ENCODE results near the gene MMEL1.
"Not testable (repeated sequence)": the region's sequence is repeated elsewhere in the genome, so short reads cannot be mapped to it uniquely, and the experiment has no call there.

The MMEL1 gene

DNA sequence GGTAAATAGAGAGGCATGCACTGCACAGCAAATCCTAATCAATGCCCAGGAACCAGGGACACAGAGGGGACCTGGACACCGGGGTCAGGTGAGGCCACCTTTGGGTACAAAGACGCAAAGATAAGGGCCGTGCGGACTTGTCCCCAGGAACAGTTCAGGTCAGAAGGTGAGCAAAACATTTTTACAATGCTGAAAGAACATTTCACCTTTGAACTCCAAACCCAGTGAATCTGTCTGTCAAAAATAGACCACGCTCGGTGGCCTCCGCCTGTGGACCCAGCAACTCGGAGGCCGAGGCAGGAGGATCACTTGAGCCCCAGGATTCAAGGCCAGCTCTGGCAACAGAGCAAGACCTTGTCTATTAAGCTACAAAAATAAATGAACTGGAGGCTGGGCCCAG is 61.5 kb downstream of the MMEL1 start:
- no peak for DNase-seq

DNA sequence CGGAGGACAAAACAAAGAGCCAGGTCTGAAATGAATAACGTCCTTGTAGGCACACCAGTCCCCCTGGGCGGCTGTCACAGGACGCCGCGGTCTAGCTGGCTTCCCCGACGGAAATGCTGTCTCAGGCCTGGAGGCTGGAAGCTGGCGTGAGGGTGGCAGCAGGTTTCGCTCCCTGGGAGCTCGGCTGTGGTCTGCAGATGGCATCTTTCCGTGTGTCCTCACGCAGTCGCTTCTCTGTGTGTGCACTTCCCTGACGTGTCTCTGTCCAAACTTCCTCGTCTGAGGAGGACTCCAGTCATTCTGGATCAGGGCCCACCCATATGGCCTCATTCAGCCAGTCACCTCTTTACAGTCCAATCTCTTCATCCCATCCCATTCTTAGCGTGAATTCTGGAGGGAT is 62.5 kb downstream of the MMEL1 start:
- no peak for DNase-seq

DNA sequence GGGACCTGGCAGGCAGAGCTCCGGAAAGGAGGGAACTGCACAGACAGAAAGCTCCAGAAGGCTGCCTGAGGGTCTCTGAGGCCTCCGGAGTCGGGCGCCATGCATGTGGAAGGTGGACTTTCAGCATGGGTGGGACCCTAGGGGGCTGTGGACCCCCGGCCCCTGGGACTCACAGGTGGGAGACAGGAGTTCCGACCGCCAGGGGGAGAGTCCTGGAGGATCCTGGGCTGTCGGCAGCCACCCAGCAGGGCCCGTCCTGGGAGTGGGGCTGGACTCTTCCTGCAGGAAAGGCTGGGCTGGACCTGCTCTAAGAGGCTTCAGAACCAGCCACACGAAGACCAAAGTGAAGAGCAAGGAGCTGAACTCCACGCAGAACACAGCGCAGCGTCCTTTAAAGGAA is 63.1 kb downstream of the MMEL1 start:
- DNase-seq: not testable (repeated sequence)

DNA sequence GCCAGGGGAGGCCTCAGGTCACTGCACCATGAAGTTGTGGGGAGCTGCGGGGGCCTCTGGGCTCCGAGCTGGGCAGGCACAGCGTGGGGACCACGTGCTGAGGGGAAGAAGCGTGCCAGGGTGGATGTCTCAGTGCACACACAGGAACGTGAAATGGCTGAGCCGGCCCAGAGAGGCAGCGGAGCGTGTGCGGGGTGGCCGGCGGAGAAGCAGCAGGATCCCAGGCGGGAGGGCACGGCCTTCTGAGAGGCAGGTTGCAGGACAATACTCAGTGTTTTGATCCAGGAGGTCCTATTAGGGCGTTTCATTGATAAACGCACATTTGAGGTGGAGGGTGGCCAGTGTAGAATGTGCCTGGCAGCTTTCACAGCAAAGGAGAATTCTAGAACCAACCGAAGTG is 63.8 kb downstream of the MMEL1 start:
- DNase-seq: no peak

DNA sequence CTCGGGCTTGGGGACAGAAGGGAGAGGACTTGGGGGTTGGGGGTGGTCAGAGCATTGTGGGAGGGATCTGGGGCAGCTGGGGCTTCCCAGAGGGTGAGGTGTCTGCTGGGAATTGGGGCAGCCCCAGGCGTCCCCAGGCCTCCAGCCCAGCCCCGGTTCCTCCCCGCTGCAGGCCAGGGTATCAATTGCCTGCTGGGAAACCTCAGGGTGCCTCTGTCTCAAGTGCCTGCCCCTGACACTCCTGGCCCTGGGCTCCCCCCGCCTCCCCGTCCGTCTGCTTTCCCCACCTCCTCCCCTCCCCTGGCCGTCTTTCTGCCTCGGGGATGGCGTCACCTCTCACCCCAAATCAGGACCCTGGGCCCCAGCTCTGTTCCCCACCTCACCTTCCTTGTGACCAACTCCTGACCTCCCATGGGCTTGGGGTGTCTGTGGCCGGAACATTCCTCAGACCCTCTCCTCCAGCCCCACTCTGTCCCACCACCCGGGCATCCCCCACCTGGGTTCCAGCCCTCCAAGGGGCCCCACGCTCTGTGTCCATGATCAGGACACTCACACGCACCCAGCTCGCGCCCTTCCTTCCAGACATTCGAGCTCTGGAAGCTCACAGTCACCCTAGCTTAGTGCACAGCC is 64.5 kb downstream of the MMEL1 start:
- DNase-seq: not testable (repeated sequence)

DNA sequence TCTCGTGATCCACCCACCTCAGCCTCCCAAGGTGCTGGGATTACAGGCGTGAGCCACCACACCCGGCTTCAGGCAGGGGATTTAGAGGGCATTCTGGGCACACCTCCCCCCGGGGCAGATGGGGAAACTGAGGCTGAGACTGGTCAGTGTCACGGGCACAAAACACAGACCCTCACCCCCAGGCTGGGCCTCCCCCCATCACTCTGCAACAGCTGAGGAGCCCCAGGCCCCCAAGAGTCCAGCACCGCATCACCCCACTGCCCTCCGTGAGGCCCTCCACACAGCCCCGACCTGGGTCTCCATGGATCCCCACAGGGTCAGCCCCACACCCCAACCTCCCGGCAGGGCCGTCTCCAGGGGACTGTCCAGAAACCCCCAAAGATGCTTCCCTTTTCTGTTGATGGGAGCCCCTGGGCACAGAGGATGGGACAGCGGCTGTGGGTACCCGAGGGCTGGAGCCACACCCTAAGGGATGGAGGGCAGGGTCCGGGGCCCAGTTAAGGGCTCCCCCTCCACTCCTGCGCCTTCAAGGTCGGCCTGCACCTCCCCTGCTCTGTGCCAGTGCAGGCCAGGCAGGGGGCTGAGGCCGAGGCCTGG is 65.6 kb downstream of the MMEL1 start:
- no peak for DNase-seq

DNA sequence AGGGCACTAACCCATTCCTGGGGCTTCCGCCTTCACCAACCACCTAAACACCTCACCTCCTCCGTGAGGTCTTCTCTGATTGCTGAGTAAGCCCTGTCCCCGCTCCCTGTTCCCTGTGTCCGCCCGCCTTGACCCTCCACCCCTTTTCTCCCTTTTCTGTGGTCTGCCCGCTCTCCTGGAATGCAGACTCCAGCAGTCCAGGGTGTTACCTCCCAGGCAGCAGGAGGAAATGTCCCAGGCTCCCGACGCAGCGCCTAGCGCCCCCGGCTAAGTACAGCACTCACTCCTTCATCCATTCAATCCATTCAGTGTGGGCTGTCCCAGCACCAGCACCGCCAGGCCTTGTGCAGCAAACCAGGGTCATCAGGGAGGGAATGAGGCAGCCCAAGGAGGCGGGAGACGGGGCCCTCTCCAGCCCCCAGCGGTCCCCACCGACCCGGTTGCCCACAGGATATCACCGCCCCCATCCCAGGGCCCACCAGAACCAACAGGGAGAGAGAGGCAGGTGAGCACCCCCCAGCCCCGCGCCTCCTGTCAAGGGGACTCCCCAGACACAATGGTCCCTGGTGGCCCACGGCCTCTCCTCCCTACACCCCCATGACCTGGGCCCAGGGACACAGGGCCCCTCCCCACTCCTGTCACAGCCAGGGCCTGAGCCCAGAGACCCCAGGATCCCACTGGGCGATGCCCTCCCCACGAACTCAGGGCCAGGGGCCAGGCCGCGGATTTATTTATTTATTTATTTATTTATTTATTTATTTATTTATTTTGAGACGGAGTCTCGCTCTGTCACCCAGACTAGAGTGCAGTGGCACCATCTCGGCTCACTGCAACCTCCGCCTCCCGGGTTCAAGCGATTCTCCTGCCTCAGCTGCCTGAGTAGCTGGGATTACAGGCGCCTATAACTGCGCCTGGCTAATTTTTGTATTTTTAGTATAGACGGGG is 66.4 kb downstream of the MMEL1 start:
- DNase-seq: no peak

DNA sequence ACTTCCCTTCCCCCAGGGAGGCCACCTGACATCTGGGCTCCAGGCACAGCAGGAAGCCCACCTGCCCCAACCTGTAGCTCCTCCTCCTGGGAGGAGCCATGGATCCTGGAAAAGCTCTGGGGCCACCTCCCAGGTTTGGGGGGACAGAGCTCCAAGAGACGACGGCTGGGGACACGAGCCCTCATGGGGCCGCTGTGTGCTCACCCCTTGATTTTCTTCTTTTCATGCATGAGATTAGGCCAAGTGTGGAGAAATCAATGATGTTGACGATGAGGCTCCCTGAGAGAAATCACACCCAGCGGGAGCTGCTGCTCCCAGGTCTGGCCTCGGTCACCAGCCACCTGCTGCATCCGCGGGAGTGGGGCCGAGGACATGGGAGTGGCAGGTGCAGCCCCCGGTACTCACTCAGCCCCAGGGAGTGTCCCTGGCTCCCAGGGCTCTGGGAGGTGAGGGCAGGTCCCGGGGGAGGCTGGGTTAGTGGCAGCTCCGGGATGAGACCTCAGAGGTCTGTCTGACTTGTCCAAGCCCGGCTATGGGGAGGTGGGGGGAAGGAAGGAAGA is 67.9 kb downstream of the MMEL1 start:
- no peak for DNase-seq

DNA sequence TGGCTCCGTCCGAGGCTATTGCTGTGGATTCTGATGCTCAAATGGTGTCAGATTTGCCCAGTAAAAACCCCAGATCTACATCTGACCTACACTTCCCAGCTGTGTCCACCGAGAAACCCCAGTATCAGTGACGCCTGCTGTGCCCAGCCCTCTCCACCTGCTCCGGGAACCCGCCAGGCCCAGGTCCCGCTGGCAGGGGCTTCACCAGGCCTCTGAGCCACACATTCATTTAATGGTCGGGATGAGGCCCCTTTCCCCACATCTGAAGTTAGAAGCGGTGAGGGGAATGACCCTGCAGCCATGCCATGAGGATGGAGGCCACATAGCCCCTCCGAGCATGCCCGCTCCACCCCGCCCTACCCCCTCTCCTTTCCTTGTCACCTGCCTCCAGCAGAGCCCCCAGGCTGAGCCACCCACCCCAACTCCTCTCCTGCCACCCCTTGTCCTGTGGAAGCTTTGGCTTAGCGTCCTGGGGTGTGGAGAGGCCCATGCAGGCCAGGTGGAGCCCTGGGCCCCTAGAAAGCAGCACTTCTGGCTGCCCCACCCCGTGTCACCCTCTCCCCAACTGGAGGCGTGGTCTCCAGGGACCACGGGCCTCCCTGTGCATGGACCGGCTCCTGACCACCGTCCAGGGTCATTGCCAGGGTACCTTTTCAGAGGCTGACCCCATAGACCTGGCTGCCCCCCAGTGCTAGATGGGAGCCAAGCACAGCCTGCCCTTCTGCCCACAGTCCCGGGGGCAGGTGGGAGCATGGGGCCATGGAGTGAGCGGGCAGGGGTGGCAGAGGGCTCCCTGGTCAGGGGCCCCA is 68.6 kb downstream of the MMEL1 start:
- DNase-seq: no peak

DNA sequence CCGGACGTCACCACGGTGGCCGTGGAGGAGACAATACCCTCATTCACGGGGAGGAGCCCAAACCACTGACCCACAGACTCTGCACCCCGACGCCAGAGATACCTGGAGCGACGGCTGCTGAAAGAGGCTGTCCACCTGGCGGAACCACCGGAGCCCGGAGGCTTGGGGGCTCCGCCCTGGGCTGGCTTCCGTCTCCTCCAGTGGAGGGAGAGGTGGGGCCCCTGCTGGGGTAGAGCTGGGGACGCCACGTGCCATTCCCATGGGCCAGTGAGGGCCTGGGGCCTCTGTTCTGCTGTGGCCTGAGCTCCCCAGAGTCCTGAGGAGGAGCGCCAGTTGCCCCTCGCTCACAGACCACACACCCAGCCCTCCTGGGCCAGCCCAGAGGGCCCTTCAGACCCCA is 69.6 kb downstream of the MMEL1 start:
- no peak for DNase-seq

DNA sequence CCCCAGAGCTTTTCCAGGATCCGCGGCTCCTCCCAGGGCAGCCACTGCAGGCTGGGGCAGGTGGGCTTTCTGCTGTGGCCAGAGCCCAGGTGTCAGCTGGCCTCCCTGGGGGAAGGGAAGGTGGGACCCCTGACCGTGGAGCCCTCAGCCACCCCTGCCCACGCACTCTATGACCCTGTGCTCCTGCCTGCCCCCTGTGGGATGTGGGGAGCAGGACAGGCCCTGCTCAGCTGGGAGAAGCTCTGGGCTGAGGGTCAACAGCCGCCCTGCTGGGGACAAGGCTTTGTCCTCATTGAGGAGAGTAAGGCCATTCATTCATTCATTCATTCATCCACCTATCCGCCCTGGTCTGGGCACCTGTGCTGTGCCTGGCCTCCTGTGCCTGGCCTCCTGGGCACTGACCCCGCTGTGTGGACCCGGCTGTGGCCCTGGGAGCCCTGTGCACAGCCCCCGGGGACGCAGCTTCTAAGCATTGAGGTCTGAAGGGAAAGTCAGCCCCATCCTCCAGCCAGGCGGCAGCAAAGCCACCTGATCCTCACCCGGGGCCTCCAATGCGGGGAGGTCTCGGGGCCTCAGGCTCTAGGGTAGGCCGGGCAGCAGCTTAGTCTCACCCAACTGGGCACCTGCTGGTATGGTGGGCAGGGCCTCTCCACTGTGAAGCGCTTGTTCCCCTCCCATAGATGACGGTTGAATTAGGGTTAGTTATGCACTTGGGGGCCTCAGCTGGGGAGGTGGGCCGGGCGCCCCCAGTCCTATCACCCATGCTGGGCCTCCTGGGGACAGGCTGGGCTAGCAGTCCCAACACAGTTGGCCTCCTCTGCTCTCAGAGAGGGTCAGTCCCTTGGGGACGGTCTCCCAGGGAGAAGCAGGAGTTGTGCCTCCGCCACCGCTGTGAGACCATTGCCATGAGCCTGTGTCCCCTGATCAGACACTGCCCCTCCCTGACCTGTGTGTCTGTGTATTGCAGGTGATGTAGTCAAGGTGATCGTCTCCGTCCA is 70.6 kb downstream of the MMEL1 start:
- DNase-seq: no peak

DNA sequence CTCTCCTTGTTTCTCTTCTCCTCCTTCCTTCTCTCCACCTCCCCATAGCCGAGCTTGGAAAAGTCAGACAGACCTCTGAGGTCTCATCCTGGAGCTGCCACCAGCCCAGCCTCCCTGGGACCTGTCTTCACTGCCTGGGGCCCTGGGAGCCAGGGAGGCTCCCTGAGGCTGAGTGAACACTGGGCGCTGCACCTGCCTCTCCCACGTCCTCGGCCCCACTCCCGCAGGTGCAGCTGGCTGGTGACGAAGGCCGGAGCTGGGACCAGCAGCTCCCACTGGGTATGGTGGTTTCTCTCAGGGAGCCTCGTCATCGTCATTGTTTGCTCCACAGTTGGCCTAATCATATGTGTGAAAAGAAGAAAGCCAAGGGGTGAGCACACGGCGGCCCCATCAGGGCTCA is 71.4 kb downstream of the MMEL1 start:
- no peak for DNase-seq

DNA sequence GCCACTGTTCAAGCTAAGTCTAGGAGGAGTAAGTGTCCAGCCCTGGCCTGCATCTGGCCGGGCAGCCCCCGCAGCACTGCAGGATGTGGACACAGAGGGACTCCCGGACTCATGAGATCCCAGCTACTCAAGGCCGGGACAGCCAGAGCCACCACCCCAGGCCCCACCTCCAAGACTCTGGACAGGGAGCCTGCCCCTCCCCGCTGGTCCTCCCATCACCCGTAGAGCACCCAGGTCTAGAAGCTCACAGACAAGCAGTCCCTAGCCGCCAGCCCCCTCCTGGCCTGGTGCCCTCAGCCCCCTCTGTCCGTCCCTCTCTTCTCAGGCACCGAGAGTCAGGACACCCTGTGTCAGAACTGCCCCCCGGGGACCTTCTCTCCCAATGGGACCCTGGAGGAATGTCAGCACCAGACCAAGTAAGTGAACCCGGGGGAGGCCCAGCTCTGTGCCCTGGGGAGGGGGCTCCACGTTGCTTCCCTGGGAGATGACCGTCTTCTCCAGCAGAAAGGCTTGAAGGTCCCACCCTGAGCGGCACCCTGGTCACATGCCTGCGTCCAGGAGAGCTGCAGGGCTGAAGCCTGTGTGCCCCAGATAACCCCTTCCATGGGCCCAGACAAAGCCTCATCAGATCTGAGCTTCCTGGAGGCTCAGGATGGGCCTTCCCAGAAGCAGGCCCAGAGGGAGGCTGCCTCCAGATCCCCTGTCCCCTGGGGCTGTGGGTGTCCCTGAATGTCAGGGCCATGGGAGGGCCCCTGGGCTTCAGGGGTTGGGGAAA is 72.3 kb downstream of the MMEL1 start:
- DNase-seq: no peak

DNA sequence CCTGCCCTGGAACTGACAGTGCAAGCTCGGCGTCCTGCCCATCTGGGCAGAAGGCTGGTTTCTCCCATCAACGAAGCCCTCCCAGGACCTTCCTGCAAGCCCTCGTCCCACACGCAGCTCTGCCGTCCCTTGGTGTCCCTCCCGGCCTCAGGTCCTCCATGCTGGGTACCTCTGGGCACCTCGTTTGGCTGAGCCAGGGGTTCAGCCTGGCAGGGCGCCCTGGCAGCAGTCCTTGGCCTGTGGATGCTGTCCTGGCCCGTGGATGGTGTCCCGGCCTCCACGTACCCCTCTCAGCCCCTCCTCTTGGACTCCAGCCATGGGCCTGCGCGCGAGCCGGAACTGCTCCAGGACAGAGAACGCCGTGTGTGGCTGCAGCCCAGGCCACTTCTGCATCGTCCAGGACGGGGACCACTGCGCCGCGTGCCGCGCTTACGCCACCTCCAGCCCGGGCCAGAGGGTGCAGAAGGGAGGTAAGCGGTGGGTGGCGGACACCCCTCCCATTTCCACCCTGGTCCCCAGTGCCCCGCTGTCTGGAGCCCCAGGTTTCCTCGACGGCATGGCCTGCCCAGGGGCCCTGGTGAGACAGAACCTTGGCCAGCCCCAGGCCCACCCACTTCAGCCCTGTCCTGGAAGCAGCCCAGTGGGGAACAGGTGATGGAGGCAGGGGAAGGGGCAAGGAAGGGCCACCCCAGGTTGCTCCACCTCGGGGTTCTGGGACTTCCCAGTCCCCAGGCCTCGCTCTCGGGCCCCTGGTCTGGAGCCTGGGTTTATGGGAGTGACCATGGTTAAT is 73.1 kb downstream of the MMEL1 start:
- no peak for DNase-seq

DNA sequence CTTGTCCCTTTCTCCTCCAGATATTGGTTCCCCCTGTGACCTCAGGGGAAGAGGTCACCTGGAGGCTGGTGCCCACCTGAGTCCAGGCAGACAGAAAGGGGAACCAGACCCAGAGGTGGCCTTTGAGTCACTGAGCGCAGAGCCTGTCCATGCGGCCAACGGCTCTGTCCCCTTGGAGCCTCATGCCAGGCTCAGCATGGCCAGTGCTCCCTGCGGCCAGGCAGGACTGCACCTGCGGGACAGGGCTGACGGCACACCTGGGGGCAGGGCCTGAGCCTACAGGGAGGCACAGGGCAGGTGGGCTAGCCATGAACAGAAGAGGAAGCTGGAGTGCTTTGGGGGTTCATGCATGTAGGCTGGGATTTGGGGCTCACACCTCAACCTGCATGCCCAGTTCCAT is 74.0 kb downstream of the MMEL1 start:
- DNase-seq: no peak

DNA sequence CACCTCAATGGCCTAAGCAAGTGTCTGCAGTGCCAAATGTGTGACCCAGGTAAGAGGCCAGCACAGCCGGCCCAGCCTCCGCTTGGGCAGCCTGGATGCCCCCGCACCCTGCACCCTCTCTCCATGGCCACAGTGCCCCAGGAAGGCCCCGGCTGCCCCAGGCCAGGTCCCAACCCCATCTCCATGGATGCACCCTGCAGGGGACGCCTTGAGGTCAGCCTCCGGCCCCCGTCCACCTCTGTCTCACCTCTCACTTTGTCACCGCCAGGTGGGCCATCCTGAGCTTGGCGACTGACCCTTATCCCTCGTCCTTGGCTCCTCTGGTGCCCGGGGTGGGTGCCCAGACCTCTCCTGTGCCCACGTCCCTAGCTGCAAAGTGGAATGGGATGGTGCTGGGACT is 74.4 kb downstream of the MMEL1 start:
- no peak for DNase-seq

DNA sequence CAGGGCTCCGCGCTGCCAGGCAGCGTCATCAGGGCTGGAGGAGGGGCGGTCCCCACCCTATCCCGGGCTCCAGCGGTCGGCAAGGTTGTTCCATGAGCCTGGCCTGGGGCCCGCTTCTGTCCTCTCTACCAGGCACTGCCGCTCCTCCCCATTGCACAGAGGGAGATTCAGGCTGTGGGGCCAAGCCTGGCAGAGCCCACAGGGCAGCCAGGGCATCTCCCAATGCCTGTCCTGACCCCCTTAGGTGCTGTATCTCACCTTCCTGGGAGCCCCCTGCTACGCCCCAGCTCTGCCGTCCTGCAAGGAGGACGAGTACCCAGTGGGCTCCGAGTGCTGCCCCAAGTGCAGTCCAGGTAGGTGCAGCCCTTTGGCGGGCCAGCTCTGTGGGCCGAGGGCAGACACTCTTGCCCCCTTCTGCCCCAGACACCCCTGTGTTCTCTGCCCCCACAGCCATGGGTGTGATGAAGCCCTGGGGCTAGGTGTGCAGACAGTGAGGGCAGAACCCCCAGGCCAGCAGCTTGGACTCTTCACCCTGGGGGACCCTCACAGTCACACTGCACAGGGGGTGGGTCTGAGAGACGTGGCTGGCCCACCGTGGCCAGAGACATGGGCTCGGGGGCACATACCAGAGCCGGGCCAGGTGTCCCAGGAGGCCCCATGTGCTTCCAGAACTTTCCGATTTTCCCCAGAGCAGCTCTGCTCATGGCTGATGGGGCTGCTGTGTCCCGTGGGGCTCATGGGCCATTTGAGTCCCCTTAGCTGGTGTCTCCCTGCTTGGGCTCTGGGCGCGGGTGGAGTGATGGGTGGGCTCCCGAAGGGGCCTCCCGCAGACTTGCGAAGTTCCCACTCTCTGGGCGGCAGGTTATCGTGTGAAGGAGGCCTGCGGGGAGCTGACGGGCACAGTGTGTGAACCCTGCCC is 75.1 kb downstream of the MMEL1 start:
- no peak for DNase-seq

DNA sequence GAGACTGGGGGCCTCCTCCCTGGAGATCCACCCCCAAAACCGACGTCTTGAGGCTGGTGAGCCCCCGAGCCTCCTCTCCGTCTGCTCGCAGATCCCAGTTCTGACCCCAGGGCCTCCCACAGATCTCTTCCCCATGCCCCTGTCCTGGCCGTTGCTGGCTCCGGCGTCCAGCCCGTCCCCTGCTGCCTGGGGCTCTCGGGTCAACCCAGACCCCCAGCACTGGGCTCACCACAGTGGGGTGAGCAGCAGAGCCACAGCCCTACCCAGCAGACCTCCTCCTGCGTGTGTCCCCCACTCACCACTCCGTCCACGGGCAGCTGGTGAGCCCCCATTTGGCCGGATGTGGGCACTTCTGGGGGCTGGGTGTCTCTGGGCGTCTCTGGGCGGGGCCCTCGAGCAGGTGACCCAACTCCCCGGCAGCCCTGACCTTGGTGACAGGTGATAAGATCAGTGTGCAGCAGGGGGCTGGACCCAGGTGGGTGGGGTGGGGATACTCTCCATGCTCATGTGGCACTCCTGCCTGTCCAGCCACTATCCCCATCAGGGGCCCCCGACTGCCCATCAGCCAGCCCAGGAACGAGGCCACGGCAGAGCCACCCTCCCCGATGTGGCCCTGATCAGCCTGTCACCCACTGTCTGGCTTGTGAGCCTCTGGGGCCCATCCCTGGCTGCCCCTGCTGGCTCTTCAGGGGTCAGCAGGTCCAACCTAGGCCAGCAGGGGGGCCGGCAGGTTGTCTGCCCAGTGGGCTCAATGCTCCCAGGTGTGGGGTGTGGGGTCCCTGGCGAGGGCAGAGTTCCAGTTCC is 75.9 kb downstream of the MMEL1 start:
- no peak for DNase-seq

All from activated CD8-positive, alpha-beta memory T cell treated with anti-CD3 and anti-CD28 coated beads, Interleukin-2, amount 50 U/mL, for 4 hours (primary cell).